GM21619 (cell line): ENCODE measurements around the gene MIPEP.

Source experiments
- ATAC-seq: cut with Tn5 transposase; IDR thresholded peaks from one replicate; pipeline ENCODE4 v1.9.1; 2021; ENCODE audit not compliant: unreplicated experiment

Gene MIPEP

DNA sequence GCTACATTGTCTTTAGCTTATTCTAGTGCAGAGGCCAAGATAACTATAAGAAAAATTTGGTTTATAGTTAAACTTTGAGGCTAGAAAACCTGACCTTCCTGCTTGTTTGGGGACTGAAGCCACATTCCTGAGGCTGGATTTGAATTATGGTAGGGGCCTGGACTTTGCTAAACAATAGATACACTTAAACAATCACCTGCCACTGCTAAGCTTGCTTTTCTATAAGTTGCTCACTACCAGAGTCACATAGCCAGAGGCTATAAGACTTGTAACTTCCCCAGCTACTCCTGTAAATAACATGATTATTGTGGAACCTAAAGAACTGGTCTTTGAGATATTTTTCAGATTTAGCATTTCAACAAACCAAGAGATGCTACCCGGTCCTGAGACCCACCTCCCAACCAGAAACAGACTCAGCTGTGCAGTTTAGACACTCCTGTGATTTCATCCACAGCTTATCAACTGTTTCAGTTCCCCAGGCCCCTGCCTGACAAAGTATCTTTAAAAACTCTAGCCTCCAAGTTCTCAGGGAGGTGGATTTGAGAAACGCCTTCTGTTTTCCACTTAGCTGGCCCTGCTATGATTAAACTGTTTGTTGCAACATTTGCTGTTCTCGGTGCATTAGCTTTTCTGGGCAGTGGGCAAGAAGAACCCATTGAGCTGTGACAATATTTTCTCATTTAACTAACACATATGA lies 77.7 kb downstream of the MIPEP start:
- no peak for ATAC-seq

- no peak for ATAC-seq
Measured at GRCh38 chr13:23810685-23811240, 78.4 kb downstream of the MIPEP start.

DNA sequence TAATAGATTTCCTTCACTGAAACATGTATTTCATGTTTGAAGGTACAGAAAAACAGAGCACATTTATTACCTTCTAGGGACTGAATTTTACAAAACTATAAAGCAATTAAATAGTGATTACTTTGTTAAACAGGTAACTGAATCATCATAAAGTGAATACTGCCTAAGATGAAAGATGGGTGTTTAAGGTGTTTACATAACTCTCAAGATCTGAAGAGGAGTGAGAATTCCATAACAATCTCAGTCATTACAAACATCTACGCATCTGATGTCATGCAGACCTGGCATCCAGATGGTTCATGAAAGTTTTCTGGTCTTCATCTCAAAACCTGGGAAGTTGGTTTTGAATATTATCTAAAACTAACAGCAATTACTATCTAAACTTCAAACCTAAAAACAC lies 80.4 kb downstream of the MIPEP start:
- ATAC-seq: no peak

- peak; percentile 10 for ATAC-seq
Measured at GRCh38 chr13:23806874-23807526, 82.2 kb downstream of the MIPEP start.

GRCh38 chr13:23805821-23806220 lies 83.4 kb downstream of the MIPEP start:
- no peak for ATAC-seq

GRCh38 chr13:23805122-23805521 lies 84.1 kb downstream of the MIPEP start:
- no peak for ATAC-seq

DNA sequence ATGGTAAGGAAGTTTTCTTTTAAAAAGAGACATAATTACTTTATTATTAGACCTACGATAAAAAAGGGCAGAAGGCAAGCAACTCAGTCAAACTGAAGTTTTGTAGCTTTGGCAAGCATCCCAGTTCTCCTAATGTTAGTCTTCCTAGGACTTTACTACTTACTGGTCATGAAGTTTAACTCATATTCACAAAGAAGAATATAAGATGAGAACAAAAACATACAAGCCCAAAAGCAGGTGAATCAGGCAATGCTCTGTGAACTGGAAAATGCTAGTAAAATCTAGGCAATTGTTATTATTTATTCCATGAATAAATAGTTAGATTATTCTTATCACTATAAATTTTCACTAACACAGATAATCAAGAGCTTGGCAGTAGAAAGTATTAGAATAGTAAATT lies 85.0 kb downstream of the MIPEP start:
- no peak for ATAC-seq

- no peak for ATAC-seq
Measured at GRCh38 chr13:23801141-23801540, 88.1 kb downstream of the MIPEP start.

DNA sequence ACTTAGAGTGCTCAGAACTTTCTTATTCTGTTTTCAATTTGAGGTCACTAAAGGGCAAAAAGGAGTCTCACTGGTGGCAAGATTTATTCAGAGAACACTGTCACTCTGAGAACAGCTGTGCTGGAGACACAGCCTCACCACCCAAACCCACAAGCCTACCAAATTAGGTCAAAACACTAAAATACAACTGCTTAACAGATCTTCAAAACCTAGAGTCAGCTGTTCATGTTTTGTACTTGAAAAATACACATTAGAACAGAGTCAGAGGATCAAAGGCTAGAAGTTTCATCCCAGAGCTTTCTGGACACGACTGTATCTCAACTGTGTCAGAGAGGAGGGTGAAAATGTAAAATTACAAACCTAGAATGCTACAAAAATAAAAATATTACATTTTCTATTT lies 89.3 kb downstream of the MIPEP start:
- peak; percentile 89 for ATAC-seq

DNA sequence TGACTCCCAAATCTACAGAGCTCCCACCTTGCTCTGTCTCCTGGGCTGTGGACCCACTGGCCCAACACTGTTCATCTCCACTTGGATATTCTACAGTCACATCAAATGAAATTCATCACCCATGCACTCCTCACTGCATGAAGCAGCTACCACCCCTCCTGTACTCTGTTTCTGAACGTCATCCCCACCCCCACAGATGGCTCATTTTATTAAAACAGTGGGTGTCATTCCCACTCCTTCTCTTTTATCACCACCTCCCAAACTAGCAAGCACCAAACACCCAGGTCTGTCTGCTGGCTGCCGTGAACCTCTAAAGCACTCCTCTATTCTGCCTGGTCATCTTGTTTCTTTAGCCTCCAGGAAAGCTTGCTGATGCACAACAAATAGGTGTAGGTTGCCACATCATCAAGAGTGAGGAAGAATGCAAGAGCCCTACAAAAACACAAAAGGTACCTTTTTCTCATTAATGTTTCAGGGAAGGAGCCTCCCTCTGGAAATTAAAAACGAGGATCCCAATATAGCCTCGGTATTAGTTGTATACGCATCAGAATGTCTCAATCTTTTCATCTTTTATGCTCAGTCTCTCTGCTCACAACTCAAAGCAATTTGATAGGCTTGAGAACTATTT lies 91.8 kb downstream of the MIPEP start:
- ATAC-seq: no peak

- ATAC-seq: no peak
Measured at GRCh38 chr13:23796551-23796950, 92.6 kb downstream of the MIPEP start.

GRCh38 chr13:23794267-23795161 lies 94.7 kb downstream of the MIPEP start:
- no peak for ATAC-seq

DNA sequence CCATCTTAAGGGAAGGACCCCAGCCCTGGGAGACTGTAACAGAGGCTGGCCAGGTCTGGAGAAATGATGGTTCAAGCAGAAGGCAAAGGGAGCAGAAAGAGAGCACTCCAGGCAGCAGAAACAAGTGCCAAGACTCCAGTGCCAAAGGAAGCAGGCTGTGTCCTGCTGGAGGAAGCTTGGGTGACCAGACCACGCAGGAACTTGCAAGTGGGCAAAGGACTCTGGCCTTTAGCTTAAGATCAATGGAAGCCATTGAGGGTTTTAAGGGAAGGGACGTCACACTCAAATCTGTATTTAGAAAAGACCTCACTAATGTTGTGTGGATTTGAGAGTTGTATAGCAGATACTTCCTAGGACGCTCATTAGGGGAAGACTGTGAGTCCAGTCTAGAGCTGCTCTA lies 95.5 kb downstream of the MIPEP start:
- no peak for ATAC-seq

DNA sequence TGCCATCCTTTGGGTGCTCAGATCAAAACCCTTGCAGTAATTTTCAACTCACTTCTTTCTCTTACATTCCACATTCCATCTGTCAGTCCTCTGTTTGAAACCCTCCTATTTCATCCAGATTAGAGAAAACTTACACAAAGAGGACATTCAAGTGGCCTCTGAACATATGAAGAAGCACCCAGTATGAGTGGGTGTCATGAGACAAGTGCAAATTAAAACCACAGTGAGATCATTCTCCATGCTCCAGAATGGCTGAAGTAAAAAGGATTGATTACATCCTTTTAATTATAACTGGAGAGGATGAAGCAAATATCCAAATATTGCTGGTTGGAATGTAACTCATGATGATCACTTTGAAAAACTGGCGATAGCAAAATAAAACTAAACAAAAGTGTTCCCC lies 96.5 kb downstream of the MIPEP start:
- no peak for ATAC-seq

- ATAC-seq: no peak
Measured at GRCh38 chr13:23790577-23791170, 98.5 kb downstream of the MIPEP start.

DNA sequence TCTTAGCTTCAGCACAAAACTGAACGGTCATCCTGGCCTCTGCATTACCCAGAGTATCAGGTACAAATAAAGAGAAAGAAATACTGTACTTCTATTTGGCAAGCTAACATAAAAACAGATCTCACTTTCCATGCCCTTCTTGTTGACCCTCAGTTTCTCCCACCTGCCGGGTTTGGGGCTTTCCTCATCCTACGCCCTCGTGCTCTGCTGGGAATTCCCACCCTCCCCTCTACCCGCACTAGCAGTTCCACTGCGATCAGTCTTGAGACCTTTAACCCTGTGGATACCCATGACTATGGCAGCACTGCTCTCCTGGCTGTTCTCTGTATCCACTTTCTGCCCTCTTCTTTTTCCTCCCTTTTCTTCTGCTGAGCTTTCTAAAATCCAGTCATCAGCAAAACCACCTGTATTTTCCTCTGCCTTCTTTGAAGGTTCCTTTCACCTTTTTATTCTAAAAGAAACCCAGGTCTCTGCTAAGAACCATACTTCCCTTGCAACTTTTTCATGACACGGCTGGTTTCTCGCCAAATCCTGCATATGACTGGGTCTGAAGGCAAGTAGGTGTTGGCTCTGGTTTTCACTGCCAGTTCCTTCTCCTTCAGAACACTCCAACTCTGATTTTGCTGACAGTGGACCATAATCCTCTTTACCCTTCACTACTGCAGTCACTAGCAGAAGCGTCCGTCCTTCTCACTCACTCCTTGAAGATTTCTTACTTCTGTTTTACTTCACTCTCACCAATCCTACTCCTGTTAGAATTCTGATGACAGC lies 99.4 kb downstream of the MIPEP start:
- ATAC-seq: no peak

GRCh38 chr13:23788459-23788858 lies 100.7 kb downstream of the MIPEP start:
- no peak for ATAC-seq

GRCh38 chr13:23787464-23787863 lies 101.7 kb downstream of the MIPEP start:
- no peak for ATAC-seq

DNA sequence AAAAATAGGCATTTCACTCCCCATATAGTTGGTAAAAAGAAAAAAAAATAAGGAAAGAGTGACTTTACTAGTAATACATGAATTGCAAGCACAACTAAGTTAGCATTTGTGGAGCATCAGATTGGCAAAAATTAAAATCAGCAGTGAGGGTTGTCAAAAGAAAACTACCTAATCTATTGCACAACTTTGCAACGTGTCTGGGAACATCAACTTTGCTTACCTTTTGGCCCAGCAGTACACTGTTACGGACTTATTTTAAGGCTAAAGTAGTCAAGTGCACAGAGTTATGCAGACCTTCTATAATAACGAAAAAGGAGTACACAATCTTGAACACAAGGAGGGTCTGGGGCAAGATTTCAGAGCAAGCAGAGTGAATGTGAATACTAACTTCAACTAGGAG lies 102.6 kb downstream of the MIPEP start:
- ATAC-seq: no peak

DNA sequence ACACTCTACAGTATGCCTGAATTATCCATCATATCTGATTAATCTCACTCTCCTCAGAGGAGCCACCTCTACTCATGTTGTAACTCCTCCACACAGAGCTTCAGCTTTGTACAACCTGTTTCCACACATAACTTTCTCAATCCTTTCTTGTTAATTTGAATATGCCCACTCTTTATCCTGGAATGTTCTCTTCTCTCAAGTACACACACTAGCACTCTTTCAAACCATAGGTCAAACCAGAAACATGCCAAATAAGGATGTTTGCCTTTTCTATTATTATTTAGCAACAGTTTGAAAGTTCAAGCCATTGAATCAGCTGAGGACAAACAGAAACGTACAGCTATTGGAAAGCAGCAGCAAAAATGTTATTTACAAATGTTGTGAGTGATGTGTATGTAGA lies 110.3 kb downstream of the MIPEP start:
- no peak for ATAC-seq
